Hippocampal formation (tissue), 2 donors: ENCODE measurements around the gene PSENEN.
"Not testable (repeated sequence)": the region's sequence is repeated elsewhere in the genome, so short reads cannot be mapped to it uniquely, and the experiment has no call there.

Experiments used
- DNase-seq, 2 donors: peaks; one replicate each; lab custom pipeline; 2025; lab: John Stamatoyannopoulos, UW

Gene PSENEN

DNA sequence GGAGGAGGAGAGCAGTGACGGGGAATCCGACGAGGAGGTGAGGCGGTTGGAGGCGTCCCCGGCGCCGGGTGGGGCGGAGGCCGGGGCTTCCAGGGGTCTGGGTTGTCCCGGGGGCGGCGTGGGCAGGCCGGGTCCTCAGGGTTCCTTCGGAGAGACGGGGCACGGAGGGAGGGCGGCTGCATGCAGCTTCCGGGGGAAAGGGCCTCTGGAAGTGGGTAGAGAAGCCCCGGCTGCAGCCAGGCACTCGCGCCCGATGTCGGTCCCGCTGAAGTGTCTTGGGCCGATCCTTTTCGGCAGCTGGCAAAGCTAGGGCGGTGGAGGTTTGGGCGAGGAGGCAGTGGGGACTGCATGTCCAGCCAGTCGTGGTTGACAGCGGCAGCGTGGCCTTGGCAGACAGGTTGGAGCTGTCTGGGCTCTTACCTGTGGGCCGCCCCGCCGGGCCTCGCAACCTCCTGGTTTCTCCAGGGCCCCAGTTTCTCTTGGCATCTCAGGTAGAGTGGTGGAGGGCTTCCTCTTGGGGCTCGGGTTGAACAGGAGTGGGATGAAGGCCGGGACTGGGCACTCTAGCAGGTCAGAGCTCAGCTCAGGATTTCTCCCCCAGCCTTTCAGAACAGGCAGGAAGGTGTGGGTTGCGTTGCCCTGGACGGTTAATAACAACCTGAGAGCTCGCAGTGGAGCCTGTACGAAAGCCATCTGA is 27.0 kb upstream of the PSENEN start:
- no peak for DNase-seq

DNA sequence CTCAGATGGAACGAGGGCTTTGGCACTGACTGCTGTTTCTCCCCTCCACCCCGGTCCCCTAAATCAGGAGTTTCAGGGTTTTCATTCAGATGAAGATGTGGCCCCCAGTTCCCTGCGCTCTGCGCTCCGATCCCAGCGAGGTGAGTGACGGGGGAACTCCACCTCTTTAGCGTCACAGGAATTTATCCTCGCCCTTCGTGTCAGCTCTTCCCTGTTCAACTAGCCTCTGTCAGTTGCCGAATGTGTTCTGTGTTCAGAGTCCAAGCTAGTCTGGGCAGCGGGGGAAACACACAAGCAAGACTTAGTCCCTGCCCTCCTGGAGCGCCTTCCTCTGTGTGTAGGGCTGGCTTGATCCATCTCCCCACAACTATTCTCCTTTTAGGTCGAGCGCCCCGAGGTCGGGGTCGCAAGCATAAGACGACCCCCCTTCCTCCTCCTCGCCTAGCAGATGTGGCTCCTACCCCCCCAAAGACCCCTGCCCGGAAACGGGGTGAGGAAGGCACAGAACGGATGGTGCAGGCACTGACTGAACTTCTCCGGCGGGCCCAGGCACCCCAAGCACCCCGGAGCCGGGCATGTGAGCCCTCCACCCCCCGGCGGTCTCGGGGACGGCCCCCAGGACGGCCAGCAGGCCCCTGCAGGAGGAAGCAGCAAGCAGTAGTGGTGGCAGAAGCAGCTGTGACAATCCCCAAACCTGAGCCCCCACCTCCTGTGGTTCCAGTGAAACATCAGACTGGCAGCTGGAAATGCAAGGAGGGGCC is 25.9 kb upstream of the PSENEN start:
- DNase-seq = no peak

DNA sequence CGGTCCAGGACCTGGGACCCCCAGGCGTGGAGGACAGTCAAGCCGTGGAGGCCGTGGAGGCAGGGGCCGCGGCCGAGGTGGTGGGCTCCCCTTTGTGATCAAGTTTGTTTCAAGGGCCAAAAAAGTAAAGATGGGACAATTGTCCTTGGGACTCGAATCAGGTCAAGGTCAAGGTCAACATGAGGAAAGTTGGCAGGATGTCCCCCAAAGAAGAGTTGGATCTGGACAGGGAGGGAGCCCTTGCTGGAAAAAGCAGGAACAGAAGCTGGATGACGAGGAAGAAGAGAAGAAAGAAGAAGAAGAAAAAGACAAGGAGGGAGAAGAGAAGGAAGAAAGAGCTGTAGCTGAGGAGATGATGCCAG is 25.3 kb upstream of the PSENEN start:
- DNase-seq = no peak

DNA sequence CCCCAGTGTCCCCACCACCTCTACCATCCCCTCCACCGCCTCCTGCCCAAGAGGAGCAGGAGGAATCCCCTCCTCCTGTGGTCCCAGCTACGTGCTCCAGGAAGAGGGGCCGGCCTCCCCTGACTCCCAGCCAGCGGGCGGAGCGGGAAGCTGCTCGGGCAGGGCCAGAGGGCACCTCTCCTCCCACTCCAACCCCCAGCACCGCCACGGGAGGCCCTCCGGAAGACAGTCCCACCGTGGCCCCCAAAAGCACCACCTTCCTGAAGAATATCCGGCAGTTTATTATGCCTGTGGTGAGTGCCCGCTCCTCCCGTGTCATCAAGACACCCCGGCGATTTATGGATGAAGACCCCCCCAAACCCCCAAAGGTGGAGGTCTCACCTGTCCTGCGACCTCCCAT is 24.8 kb upstream of the PSENEN start:
- no peak for DNase-seq

DNA sequence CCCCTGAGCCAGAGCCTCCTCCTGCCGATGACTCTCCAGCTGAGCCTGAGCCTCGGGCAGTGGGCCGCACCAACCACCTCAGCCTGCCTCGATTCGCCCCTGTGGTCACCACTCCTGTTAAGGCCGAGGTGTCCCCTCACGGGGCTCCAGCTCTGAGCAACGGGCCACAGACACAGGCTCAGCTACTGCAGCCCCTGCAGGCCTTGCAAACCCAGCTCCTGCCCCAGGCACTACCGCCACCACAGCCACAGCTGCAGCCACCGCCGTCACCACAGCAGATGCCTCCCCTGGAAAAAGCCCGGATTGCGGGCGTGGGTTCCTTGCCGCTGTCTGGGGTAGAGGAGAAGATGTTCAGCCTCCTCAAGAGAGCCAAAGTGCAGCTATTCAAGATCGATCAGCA is 24.1 kb upstream of the PSENEN start:
- DNase-seq = no peak

DNA sequence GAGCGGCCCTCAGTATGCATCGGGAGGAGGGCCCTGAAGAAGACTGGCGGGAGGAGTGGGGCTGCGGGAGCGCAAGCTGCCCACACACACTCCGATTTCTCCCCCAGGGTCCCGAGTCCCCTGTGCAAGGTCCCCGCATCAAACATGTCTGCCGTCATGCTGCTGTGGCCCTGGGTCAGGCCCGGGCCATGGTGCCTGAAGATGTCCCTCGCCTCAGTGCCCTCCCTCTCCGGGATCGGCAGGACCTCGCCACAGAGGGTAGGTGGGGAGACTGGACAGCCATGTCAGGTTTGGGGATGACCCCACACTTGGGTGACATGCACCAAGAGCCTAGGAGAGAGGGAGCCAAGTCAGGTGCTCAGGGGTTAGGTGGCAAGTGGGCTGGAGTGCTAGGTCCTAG is 23.0 kb upstream of the PSENEN start:
- DNase-seq = no peak

DNA sequence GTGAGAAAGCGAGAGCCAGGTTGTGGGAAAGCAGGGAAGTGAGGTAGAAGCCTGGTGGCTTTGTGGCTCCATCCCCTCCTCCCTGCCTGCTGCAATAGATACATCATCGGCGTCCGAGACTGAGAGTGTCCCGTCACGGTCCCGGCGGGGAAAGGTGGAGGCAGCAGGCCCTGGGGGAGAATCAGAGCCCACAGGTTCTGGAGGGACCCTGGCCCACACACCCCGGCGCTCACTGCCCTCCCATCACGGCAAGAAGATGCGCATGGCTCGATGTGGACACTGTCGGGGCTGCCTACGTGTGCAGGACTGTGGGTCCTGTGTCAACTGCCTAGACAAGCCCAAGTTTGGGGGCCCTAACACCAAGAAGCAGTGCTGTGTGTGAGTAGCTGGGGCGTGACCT is 22.6 kb upstream of the PSENEN start:
- DNase-seq = no peak

DNA sequence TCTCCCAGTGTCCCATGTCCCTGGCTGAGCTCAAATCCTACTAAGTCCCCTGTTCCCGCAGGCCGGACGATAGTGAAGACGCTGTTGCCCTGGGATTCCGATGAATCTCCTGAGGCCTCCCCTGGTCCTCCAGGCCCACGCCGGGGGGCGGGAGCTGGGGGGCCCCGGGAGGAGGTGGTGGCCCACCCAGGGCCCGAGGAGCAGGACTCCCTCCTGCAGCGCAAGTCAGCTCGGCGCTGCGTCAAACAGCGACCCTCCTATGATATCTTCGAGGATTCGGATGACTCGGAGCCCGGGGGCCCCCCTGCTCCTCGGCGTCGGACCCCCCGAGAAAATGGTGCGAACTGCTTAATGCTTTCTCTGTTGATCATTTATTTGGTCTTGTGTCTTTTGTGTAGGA is 21.8 kb upstream of the PSENEN start:
- no peak for DNase-seq

DNA sequence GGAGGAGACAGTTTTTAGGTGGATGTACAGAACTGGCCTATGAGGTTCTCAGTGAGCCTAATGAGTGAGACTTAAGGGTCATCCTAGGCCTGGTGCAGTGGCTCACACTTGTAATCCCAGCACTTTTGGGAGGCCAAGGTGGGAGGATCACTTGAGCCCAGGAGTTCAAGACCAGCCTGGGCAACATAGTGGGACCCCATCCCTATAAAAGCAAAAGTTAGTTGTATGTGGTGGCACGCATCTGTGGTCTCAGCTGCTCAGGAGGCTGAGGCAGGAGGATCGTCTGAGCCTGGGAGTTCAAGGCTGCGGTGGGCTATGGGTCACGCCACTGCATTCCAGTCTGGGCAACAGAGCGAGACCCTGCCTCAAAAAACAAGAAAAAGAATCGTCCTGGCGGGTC is 21.3 kb upstream of the PSENEN start:
- DNase-seq = not testable (repeated sequence)

DNA sequence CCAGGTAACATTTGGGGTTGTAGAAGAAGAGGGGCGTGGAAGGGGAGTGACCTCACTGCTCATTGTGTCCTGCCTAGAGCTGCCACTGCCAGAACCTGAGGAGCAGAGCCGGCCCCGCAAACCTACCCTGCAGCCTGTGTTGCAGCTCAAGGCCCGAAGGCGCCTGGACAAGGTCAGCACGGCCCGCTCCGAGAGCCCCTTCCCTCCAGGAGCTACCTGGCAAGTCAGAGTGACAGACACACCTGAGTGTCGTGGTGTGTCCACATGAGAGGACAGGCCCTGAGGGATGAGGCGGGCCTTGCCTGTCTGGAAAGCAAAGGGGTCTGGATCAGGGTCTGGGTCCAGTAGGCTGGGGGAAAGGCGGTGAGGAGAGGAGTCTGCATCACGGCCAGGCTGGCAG is 20.9 kb upstream of the PSENEN start:
- DNase-seq = no peak

DNA sequence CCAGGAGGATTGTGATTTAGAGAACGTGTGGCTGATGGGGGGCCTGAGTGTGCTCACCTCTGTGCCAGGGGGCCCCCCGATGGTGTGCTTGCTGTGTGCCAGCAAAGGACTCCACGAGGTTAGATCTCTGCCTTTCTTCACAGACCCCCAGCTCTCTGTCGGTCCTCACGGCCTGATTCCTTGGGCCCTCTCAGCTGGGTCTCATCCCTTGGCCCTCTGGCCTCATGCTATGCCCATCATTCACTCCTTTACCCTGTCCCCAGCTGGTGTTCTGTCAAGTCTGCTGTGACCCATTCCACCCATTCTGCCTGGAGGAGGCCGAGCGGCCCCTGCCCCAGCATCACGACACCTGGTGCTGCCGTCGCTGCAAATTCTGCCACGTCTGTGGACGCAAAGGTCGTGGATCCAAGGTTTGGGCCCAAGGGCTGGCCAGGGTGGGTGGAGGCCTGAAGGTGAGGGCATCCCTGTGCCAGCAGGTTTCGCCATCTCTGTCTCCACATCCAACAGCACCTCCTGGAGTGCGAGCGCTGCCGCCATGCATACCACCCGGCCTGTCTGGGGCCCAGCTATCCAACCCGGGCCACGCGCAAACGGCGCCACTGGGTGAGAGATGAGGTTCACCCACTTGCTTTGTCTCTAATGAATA is 20.1 kb upstream of the PSENEN start:
- no peak for DNase-seq

DNA sequence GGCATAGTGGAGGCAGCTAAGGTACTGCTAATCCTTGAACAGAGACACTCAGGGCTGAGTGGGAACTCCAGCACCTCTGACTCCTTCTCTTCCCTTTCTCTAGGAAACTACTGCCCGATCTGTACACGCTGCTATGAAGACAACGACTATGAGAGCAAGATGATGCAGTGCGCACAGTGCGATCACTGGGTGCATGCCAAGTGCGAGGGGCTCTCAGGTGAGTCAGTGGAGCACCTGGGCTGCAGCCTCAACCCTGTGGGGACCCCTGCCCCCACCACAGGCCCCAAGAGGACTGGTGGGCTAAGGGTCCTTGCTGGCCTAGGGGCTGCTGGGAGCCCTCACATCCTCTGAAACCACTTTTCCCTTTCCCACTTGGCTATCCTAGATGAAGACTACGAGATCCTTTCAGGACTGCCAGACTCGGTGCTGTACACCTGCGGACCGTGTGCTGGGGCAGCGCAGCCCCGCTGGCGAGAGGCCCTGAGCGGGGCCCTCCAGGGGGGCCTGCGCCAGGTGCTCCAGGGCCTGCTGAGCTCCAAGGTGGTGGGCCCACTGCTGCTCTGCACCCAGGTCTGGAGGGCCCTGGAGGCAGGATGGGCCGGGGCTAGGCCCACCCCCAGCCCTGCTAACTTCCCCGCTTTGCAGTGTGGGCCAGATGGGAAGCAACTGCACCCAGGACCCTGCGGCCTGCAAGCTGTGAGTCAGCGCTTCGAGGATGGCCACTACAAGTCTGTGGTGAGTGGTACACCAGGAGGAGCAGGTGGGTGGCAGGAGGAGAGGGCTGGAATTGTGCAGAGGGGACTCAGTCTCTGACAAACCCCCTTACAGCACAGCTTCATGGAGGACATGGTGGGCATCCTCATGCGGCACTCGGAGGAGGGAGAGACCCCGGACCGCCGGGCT is 18.1 kb upstream of the PSENEN start:
- no peak for DNase-seq

DNA sequence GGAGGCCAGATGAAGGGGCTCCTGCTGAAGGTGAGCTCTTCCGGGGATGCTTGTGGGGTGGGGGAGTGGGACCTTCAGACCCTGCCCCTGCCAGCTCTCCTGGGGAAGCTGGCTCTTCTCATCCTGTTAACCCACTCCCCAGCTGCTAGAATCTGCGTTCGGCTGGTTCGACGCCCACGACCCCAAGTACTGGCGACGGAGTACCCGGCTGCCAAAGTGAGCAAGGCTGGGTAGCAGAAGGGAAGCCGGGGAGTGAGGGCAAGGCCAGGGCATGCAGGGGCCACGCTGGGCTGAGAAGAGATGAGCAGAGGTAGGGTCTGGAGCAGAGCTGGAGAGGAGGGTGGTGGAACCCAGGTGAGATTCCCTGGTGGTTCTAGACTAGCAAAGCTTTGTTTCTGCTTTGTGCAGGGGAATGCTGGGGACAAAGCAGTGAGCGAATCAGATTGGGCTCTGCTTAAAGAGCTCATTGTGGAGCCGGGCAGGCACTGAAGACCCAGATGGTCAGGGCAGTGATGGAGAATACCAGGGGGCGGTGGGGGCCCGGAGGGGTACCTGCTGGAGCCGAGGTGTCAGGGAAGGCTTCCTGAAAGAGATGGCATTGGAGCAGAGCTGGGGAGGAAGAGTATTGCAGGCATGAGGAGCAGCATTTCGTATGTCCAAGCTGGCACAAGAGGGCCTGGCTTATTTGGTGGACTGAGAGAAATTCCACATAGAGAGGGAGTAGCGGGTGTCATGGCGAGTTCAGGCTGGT is 17.3 kb upstream of the PSENEN start:
- DNase-seq = no peak

DNA sequence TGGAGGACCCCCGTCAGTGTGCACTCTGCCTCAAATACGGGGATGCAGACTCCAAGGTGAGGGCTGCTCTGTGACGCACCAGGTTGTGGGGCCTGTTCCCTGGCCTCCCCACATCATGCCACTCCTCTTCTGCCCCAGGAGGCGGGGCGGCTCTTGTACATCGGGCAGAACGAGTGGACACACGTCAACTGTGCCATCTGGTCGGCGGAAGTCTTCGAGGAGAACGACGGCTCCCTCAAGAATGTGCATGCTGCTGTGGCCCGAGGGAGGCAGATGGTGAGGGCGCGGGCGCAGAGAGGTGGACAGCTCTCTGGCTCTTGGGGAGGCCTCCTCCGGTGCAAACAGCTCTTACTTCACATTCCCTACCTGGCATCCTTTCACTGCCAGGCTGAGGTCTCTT is 16.4 kb upstream of the PSENEN start:
- no peak for DNase-seq

DNA sequence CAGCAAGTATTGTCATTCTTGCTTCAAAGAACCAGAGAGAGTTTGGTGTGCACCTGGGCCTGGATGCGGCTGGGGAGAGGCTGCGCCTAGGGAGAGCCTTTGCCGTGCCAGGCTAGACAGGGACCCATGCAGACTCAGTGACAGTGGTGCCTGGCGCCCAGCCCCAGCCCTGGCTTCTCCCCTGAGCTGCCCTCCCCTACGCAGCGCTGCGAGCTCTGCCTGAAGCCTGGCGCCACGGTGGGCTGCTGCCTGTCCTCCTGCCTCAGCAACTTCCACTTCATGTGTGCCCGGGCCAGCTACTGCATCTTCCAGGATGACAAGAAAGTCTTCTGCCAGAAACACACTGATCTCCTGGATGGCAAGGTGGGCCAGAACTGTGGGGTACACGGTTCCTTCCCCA is 15.7 kb upstream of the PSENEN start:
- no peak for DNase-seq

DNA sequence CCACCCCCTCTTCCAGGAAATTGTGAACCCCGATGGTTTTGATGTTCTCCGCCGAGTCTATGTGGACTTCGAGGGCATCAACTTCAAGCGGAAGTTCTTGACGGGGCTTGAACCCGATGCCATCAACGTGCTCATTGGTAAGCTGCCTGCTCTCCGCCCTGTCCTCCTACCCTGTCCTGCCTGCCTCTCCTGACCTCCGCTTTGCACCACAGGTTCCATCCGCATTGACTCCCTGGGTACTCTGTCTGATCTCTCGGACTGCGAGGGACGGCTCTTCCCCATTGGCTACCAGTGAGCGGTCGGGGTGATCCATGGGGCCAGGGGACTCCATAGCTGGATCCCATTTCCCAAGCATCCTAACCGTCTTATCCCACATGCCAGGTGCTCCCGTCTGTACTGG is 15.1 kb upstream of the PSENEN start:
- DNase-seq = no peak

DNA sequence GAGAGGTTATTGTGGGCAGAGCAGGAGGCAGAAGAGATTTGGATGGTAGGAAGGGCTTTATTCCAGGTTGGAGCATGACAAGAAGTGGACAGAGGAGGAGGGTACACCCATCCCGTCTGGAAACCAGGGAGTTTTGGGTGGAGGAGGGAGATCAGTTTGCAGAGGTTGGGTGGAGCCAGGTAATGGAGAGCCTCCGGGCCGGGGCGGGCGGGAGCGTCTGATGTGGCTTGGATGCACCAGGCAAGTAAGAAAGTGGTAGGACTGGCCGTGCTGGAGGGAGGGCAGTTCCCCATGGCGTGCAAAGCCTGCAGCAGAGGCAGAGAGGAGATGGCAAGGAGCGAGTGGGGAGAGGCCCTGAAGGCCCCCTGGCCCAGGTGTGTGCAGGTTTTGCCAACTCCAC is 14.1 kb upstream of the PSENEN start:
- DNase-seq = no peak

DNA sequence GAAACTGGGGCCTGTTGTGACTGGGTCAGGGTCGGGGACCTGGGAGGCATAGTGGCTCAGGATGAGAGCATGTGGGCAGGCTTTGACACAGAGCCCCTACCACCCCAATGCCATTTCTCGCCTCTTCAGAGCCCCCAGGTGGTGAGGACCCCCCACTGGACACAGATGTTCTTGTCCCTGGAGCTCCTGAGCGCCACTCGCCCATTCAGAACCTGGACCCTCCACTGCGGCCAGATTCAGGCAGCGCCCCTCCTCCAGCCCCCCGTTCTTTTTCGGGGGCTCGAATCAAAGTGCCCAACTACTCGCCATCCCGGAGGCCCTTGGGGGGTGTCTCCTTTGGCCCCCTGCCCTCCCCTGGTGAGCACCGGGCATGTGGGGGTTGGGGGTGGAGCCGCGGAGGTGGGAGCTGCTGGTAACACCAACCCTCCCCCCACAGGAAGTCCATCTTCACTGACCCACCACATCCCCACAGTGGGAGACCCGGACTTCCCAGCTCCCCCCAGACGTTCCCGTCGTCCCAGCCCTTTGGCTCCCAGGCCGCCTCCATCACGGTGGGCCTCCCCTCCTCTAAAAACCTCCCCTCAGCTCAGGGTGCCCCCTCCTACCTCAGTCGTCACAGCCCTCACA is 13.6 kb upstream of the PSENEN start:
- DNase-seq = no peak

DNA sequence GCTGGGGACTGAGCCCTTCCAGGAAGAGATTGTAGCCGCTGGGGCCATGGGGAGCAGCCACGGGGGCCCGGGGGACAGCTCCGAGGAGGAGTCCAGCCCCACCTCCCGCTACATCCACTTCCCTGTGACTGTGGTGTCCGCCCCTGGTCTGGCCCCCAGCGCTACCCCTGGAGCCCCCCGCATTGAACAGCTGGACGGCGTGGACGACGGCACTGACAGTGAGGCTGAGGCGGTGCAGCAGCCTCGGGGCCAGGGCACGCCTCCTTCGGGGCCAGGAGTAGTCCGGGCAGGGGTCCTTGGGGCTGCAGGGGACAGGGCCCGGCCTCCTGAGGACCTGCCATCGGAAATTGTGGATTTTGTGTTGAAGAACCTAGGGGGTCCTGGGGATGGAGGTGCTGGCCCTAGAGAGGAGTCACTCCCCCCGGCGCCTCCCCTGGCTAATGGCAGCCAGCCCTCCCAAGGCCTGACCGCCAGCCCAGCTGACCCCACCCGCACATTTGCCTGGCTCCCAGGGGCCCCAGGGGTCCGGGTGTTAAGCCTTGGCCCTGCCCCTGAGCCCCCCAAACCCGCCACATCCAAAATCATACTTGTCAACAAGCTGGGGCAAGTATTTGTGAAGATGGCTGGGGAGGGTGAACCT is 12.8 kb upstream of the PSENEN start:
- DNase-seq = no peak
